ENCODE results near the gene HCN2.

GRCh38 chr19:638906-639252 lies 49.2 kb downstream of the HCN2 start:
- no peak for TF ChIP-seq CTCF (IDR thresholded peaks at IDR 0.05)
- TF ChIP-seq GABPA (IDR thresholded peaks at IDR 0.05; ENCODE audit: low read depth): no peak
- TF ChIP-seq NFIC (IDR thresholded peaks at IDR 0.05; ENCODE audit: borderline replicate concordance): no peak
